Measurements from ENCODE around the gene FHOD1.

The FHOD1 gene

DNA sequence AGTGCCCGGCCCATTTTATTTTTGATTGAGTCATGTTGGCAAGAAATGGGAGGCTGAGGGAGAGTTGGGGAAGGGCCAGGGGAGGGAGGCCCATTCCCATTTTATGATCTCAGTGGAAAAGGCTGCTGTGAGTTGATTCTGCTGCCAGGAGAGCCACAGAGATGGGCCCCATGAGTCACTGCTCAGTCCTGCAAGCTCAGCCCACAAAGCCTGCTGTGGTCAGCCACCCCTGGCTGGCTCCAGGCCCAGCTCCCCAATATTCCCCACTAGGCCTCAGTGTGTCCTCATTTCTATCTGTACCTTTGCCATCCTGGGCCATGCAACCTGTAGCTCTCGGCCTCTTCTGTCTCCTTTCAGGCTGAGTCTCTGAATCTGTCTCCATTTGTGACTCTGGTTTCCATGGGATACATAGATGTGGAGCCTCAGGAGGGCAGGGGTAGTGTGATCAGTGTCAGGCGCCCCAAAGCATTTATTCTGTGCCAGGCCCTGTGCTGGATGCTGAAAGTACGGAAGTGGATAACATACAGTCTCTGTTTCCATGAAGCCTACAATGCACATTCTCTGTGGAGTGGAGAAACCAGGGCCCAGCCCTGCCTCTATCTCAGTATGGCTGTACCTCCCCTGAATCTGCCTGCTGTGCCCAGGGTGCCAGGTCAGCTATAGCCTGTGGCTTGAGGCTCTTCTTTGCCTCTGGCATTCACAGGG, 30.2 kb upstream of the FHOD1 start (continued):
- TF ChIP-seq ZNF629 (tag by site-specific recombination; IDR thresholded peaks at IDR 0.05) (no peak; the same call in 1 of the 2 replicates), KLF9 (tag by site-specific recombination; IDR thresholded peaks at IDR 0.05; ENCODE audit: low read depth) (no peak), ZNF621 (tag by site-specific recombination; IDR thresholded peaks at IDR 0.05) (no peak), IKZF3 (tag by site-specific recombination; IDR thresholded peaks at IDR 0.05) (no peak), SCRT2 (tag by site-specific recombination; IDR thresholded peaks at IDR 0.05) (peak; percentile 75), ZNF571 (tag by site-specific recombination; IDR thresholded peaks at IDR 0.05) (no peak), ZNF585B (tag by site-specific recombination; IDR thresholded peaks at IDR 0.05) (no peak), ZFP69B (tag by site-specific recombination; IDR thresholded peaks at IDR 0.05) (peak; percentile 78; the same call in 1 of the 2 replicates), ZEB2 (tag by site-specific recombination; IDR thresholded peaks at IDR 0.05) (peak; percentile 57; the same call in 1 of the 2 replicates), ZNF394 (tag by site-specific recombination; IDR thresholded peaks at IDR 0.05; ENCODE audit: borderline replicate concordance) (0 out of 2 replicates have a peak, but pooled peaks have one; percentile 14), INSM2 (tag by site-specific recombination; IDR thresholded peaks at IDR 0.05) (no peak), BCL6B (tag by site-specific recombination; IDR thresholded peaks at IDR 0.05) (no peak), ZNF292 (tag by site-specific recombination; IDR thresholded peaks at IDR 0.05; ENCODE audit: borderline replicate concordance, low read depth) (no peak), ZNF138 (tag by site-specific recombination; IDR thresholded peaks at IDR 0.05; ENCODE audit: borderline replicate concordance) (no peak), HIC1 (tag by site-specific recombination; IDR thresholded peaks at IDR 0.05) (no peak), ZNF391 (tag by site-specific recombination; IDR thresholded peaks at IDR 0.05; ENCODE audit: borderline replicate concordance, low read depth) (no peak), KLF17 (tag by site-specific recombination; IDR thresholded peaks at IDR 0.05) (0 out of 2 replicates have a peak, but pooled peaks have one; percentile 49), ZNF133 (tag by site-specific recombination; IDR thresholded peaks at IDR 0.05) (no peak), ZNF274 (IDR thresholded peaks at IDR 0.05; ENCODE audit: low read length) (no peak), ZNF274 (tag by site-specific recombination; IDR thresholded peaks at IDR 0.05; ENCODE audit: borderline replicate concordance) (no peak), WT1 (tag by site-specific recombination; IDR thresholded peaks at IDR 0.05) (peak; percentile 55)
- TF ChIP-seq, protein P1, sequence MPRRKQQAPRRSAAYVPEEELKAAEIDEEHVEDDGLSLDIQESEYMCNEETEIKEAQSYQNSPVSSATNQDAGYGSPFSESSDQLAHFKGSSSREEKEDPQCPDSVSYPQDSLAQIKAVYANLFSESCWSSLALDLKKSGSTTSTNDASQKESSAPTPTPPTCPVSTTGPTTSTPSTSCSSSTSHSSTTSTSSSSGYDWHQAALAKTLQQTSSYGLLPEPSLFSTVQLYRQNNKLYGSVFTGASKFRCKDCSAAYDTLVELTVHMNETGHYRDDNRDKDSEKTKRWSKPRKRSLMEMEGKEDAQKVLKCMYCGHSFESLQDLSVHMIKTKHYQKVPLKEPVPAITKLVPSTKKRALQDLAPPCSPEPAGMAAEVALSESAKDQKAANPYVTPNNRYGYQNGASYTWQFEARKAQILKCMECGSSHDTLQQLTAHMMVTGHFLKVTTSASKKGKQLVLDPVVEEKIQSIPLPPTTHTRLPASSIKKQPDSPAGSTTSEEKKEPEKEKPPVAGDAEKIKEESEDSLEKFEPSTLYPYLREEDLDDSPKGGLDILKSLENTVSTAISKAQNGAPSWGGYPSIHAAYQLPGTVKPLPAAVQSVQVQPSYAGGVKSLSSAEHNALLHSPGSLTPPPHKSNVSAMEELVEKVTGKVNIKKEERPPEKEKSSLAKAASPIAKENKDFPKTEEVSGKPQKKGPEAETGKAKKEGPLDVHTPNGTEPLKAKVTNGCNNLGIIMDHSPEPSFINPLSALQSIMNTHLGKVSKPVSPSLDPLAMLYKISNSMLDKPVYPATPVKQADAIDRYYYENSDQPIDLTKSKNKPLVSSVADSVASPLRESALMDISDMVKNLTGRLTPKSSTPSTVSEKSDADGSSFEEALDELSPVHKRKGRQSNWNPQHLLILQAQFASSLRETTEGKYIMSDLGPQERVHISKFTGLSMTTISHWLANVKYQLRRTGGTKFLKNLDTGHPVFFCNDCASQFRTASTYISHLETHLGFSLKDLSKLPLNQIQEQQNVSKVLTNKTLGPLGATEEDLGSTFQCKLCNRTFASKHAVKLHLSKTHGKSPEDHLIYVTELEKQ (tag by site-specific recombination; IDR thresholded peaks at IDR 0.05; ENCODE audit: borderline replicate concordance), result no peak
- TF ChIP-seq, protein P2, sequence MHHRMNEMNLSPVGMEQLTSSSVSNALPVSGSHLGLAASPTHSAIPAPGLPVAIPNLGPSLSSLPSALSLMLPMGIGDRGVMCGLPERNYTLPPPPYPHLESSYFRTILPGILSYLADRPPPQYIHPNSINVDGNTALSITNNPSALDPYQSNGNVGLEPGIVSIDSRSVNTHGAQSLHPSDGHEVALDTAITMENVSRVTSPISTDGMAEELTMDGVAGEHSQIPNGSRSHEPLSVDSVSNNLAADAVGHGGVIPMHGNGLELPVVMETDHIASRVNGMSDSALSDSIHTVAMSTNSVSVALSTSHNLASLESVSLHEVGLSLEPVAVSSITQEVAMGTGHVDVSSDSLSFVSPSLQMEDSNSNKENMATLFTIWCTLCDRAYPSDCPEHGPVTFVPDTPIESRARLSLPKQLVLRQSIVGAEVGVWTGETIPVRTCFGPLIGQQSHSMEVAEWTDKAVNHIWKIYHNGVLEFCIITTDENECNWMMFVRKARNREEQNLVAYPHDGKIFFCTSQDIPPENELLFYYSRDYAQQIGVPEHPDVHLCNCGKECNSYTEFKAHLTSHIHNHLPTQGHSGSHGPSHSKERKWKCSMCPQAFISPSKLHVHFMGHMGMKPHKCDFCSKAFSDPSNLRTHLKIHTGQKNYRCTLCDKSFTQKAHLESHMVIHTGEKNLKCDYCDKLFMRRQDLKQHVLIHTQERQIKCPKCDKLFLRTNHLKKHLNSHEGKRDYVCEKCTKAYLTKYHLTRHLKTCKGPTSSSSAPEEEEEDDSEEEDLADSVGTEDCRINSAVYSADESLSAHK (tag by site-specific recombination; IDR thresholded peaks at IDR 0.05), result no peak
- TF ChIP-seq, protein P3, sequence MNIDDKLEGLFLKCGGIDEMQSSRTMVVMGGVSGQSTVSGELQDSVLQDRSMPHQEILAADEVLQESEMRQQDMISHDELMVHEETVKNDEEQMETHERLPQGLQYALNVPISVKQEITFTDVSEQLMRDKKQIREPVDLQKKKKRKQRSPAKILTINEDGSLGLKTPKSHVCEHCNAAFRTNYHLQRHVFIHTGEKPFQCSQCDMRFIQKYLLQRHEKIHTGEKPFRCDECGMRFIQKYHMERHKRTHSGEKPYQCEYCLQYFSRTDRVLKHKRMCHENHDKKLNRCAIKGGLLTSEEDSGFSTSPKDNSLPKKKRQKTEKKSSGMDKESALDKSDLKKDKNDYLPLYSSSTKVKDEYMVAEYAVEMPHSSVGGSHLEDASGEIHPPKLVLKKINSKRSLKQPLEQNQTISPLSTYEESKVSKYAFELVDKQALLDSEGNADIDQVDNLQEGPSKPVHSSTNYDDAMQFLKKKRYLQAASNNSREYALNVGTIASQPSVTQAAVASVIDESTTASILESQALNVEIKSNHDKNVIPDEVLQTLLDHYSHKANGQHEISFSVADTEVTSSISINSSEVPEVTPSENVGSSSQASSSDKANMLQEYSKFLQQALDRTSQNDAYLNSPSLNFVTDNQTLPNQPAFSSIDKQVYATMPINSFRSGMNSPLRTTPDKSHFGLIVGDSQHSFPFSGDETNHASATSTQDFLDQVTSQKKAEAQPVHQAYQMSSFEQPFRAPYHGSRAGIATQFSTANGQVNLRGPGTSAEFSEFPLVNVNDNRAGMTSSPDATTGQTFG (tag by site-specific recombination; IDR thresholded peaks at IDR 0.05; ENCODE audit: borderline replicate concordance), result no peak

Measured in HEK293 (cell line).